Raji (cell line): ENCODE results near the gene PPP1R12A.

Source experiments
- POLR2A ChIP-seq: IDR thresholded peaks from 2 replicates; pipeline ENCODE4 v1.6.1; 2011; ENCODE audit warnings: low read depth, low read length, control low read depth; ENCODE audit not compliant: insufficient read depth

The PPP1R12A gene

GRCh38 chr12:79884401-79885006, 50.4 kb downstream of the PPP1R12A start:
- TF ChIP-seq POLR2A = no peak

GRCh38 chr12:79883216-79883615, 51.7 kb downstream of the PPP1R12A start:
- no peak for TF ChIP-seq POLR2A

DNA sequence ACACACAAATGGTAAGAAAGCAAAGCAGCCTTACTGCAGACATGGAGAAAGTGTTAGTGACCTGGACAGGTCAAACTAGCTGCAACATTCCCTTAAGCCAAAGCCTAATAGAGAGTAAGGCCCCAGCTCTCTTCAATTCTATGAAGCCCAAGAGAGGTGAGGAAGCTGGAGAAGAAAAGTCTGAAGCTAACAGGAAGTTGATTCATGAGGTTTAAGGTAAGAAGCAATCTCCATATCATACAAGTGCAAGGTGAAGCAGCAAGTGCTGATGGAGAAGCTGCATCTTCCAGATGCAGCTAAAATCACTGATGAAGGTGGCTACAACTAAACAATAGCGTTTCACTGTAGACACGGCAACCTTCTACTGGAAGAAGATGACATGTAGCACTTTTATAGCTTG, 53.5 kb downstream of the PPP1R12A start:
- TF ChIP-seq POLR2A = no peak

DNA sequence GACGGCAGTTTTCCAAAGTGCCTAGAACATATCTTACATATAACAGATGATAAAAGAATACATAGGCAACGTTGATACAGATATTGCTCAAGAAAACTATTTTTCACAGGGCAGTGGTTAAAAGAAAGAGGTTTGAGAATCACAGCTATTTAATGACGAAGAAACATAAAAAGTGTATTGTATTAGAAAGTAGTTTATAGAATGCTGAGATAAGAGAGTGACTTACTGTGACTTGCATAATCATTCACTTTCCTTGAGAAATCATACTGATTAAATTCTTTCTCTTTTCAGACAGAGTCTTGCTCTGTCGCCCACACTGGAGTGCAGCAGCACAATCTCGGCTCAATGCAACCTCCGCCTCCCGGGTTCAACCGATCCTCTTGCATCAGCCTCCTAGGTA, 57.7 kb downstream of the PPP1R12A start:
- TF ChIP-seq POLR2A = no peak

DNA sequence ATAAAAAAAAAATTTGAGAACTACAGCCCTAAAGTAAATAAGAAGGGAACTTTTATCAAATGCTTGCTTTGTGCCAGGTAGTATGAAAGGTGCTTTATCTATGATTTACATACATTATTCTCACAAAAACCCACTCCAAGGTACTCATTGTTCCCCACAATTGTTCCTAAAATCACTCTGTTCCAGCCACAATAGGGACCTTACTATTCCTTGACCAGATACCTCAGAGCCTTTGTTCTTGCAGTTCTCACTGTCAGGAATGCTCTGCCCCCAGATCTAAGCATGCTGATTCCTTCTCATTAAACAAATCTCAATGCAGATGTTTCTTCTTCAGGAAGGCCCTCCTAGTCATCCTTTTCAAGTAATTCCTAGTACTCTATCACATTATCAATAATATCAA, 60.2 kb downstream of the PPP1R12A start:
- TF ChIP-seq POLR2A = no peak

GRCh38 chr12:79873201-79873600, 61.7 kb downstream of the PPP1R12A start:
- no peak for TF ChIP-seq POLR2A

- TF ChIP-seq POLR2A = no peak
Measured at GRCh38 chr12:79871621-79872020, 63.3 kb downstream of the PPP1R12A start.

GRCh38 chr12:79870916-79871315, 64.0 kb downstream of the PPP1R12A start:
- TF ChIP-seq POLR2A = no peak

DNA sequence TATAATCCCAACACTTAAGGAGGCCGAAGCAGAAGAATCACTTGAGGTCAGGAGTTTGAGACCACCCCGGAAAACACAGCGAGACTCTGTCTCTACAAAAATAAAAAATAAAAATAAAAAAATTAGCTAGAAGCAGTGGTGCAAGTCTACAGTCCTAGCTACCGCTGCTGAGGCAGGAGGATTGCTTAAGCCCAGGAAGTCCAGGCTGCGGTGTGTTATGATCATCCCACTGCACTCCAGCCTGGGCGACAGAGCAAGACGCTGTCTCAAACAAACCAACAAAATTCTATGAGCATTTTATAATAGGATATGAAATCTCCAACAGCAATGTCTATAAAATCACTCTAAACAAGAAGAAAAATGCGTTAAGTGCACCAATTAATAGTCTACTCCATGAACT, 75.3 kb downstream of the PPP1R12A start:
- TF ChIP-seq POLR2A = no peak

DNA sequence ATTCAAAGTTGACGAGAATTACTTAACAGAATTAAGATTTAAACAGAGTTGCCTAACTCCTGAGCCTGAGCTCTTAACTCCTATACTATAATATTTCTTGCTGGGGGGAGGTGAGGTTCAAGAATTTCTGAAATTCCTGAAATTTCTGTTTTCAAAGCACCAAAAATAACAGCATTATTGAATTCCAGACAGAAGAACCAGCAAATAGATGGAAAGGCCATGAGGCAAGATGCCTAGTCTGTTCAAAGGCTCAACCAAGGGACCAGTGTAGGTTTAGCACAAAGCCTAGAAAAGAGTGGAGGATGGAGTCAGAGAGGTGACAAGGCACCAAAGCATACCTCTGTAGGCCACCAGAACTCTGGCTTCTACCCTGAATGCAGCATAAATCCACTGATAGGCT, 76.4 kb downstream of the PPP1R12A start:
- TF ChIP-seq POLR2A = no peak

DNA sequence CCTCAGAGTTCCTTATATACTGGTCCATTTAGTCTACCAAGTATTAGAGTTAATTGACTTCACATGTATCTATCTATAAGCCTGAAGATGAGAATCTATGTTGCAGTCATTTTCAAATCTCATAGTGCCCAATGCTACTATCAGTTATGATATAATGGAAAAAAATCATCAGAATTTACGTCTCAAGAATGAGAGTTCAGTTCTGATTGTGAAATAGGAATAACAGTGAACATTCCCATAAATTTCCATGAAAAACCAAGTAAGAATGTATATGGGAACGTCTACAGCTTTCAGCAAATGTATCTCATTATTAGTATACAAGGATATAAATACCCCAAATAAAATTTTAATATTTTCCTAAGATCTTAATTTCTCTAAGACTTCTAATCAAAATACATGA, 77.2 kb downstream of the PPP1R12A start:
- no peak for TF ChIP-seq POLR2A

GRCh38 chr12:79850610-79851299, 84.1 kb downstream of the PPP1R12A start:
- no peak for TF ChIP-seq POLR2A

DNA sequence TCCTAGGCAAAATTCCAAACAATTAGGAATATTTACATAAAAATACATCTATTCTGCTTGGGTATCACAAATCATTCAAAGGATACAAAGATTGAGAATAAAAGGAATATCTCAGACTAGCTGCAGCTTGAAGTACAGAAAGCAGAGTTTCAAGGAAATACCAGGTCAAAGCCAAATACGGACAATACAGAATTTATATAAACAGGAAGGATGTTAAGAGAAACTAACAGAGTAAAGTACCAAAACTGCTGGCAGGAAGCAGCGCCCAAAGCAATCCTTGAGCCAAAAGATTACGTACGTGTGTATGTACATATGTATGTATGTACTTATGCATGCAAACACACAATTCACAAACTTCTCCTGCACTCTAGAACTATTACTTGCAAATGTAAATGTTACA, 86.6 kb downstream of the PPP1R12A start:
- TF ChIP-seq POLR2A = no peak

- TF ChIP-seq POLR2A = no peak
Measured at GRCh38 chr12:79847417-79847816, 87.5 kb downstream of the PPP1R12A start.

DNA sequence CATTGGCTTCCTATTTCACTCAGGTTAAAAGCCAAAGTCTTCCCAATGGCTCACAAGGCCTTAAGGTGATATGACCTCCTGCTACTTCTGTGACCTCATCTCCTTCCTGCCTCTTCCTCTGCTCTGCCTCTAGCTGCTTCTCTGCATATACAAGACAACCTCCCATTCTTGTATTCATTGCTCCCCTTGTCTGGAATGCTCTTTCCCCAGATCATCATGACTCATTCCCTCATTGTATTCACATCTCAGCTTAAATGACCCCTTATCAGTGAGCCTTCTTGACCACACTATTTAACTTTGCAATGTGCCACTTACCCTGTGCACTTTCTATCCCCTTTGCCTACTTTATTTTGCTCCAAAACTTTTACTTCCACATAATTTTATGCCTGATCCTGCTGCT, 90.2 kb downstream of the PPP1R12A start:
- TF ChIP-seq POLR2A = no peak

DNA sequence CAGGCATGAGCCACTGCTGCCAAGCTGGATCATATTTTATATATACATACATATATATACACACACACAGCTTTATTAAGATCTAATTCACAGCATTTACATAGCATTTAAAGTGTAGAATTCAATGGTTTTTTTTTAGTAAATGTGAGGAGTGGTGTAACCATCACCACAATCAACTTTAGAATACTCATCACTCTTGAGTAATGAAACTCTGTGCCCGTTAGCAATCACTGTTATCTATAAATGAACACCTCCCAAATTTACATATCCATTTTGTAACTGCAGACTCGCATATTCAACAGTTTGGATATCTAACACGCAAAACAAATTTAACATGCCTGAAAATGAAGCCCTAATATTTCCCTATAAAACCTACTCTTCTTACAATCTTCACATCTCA, 90.9 kb downstream of the PPP1R12A start:
- TF ChIP-seq POLR2A = no peak

DNA sequence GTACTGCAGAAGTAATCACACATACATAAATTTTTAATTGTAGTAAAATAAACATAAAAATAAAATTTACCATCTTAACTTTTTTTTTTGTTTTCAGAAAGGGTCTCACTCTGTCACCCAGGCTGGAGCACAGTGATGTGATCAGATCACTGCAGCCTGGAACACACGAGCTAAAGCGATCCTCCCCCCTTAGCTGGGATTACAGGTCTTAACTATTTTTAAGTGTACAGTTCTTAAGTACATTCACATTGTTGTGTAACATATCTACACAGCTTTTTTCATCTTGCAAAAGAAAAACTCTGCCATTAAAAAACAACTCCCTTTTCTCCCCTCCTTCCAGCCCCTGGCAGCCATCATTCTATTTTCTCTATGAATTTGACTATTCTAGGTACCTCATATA, 92.3 kb downstream of the PPP1R12A start:
- TF ChIP-seq POLR2A = no peak
